ENCODE data around the gene PPP2R5C. TPM values are rescaled to one million over a fixed set of nuclear protein-coding genes. Genes with fewer than 3 reads are reported as not detected.
A peak's percentile ranks its signal among the peaks of the same experiment; 100 is the strongest.

Gene PPP2R5C
- total and polyA plus RNA-seq, 7 donors = 90.2 to 175 (median 131) TPM

GRCh38 chr14:101965181-101965544 is 203.7 kb downstream of the PPP2R5C start:
- H3K4me1 ChIP-seq = peaks cover 0 to 62% (median 44%) of the 10 kb centered on the region in 4 donors
- intact Hi-C loops (cut with DNase I) = loop anchor here (2.0 to 10.0 kb wide), 2 partner anchors 204 to 350 kb away; partner anchors contain the start of genes PPP2R5C and ZNF839

GRCh38 chr14:101965770-101966722 is 204.5 kb downstream of the PPP2R5C start:
- no peaks in the 10 kb centered on the region for H3K9me3 ChIP-seq
- TF ChIP-seq CTCF (IDR thresholded peaks at IDR 0.05) (no peak), EP300 (IDR thresholded peaks at IDR 0.05) (no peak), POLR2A (IDR thresholded peaks at IDR 0.05) (no peak), POLR2AphosphoS5 (IDR thresholded peaks at IDR 0.05) (no peak)
- no peaks in the 10 kb centered on the region for H3K27me3 ChIP-seq
- peaks cover 0 to 64% (median 51%) of the 10 kb centered on the region in 4 donors for H3K4me1 ChIP-seq
- H3K27ac ChIP-seq = peak overlapping the region; percentile 88 to 100 (median 96)
- H3K4me3 ChIP-seq = peak overlapping the region; percentile 89 to 100 (median 92)
- DNase-seq = no peak
- intact Hi-C loops (cut with DNase I) = loop anchor here (2.0 to 10.0 kb wide), 2 partner anchors 205 to 349 kb away; partner anchors contain the start of genes PPP2R5C and ZNF839
- H3K36me3 ChIP-seq = peaks cover 0 to 7% (median 0%) of the 10 kb centered on the region in 4 donors
- 43 to 57% methylated on average over 5 of the region's 5 CpGs for WGBS, 2 donors

More at GRCh38 chr14:101965181-101965544, 203.7 kb downstream of the PPP2R5C start:
- peak overlapping the region; percentile 88 to 100 (median 96) for H3K27ac ChIP-seq
- H3K9me3 ChIP-seq = no peaks in the 10 kb centered on the region
- TF ChIP-seq CTCF (IDR thresholded peaks at IDR 0.05) (no peak), EP300 (IDR thresholded peaks at IDR 0.05) (no peak), POLR2A (IDR thresholded peaks at IDR 0.05) (no peak), POLR2AphosphoS5 (IDR thresholded peaks at IDR 0.05) (peak in 3 of 4 donors; percentile 20 to 54 (median 50))
- WGBS, 2 donors = 0% methylated on average over 28 of the region's 28 CpGs
- no peaks in the 10 kb centered on the region for H3K27me3 ChIP-seq
- peaks cover 0 to 7% (median 0%) of the 10 kb centered on the region in 4 donors for H3K36me3 ChIP-seq
- DNase-seq = peak; percentile 88
- peak overlapping the region; percentile 89 to 100 (median 92) for H3K4me3 ChIP-seq

GRCh38 chr14:101966742-101967141 is 205.2 kb downstream of the PPP2R5C start:
- Histone ChIP-seq H3K36me3 (peaks cover 0 to 7% (median 0%) of the 10 kb centered on the region in 4 donors), H3K9me3 (no peaks in the 10 kb centered on the region), H3K27ac (peak overlapping the region; percentile 88 to 100 (median 96)), H3K27me3 (no peaks in the 10 kb centered on the region), H3K4me1 (peaks cover 0 to 64% (median 53%) of the 10 kb centered on the region in 4 donors), H3K4me3 (no peak overlapping the region)
- intact Hi-C loops (cut with DNase I) = loop anchor here (10.0 kb wide), 1 partner anchor 348 kb away; the partner anchor contains the start of gene ZNF839
- no peak for TF ChIP-seq POLR2AphosphoS5 (IDR thresholded peaks at IDR 0.05)
- no peak for TF ChIP-seq CTCF (IDR thresholded peaks at IDR 0.05)
- no peak for TF ChIP-seq POLR2A (IDR thresholded peaks at IDR 0.05)
- no peak for TF ChIP-seq EP300 (IDR thresholded peaks at IDR 0.05)
- 77 to 78% methylated on average over 2 of the region's 2 CpGs for WGBS, 2 donors
- no peak for DNase-seq

- Histone ChIP-seq H3K4me3 (no peak overlapping the region), H3K9me3 (no peaks in the 10 kb centered on the region), H3K27ac (peak overlapping the region in 1 of 4 donors; percentile 100), H3K36me3 (peaks cover 0 to 7% (median 0%) of the 10 kb centered on the region in 4 donors), H3K27me3 (no peaks in the 10 kb centered on the region), H3K4me1 (peaks cover 0 to 64% (median 52%) of the 10 kb centered on the region in 4 donors)
- 34 to 80% methylated on average over 4 of the region's 4 CpGs for WGBS, 2 donors
- TF ChIP-seq POLR2A (IDR thresholded peaks at IDR 0.05) (no peak), CTCF (IDR thresholded peaks at IDR 0.05) (no peak), POLR2AphosphoS5 (IDR thresholded peaks at IDR 0.05) (no peak), EP300 (IDR thresholded peaks at IDR 0.05) (no peak)
- intact Hi-C loops (cut with DNase I) = loop anchor here (10.0 kb wide), 1 partner anchor 347 kb away; the partner anchor contains the start of gene ZNF839
- no peak for DNase-seq
Measured at GRCh38 chr14:101968186-101968585, 206.7 kb downstream of the PPP2R5C start.
